ENCODE measurements around the gene SPDYA. TPM values are rescaled to one million over a fixed set of nuclear protein-coding genes. Genes with fewer than 3 reads are reported as not detected.
"Not testable (repeated sequence)": the region's sequence is repeated elsewhere in the genome, so short reads cannot be mapped to it uniquely, and the experiment has no call there.

Gene SPDYA
- total RNA-seq, 2 experiments from 2014 or later, result 12.7 to 12.8 TPM

GRCh38 chr2:28782423-28782822 is 28.2 kb upstream of the SPDYA start:
- no peak for TF ChIP-seq CTCF (IDR thresholded peaks at IDR 0.05)
- DNase-seq (no peak), ATAC-seq (ENCODE audit: poor library complexity) (no peak)
- ChIA-PET CTCF (no interaction called here), POLR2A (no interaction called here)
- Mint-ChIP-seq H3K27me3 (no peaks in the 10 kb centered on the region), H3K4me1 (ENCODE audit: low read depth) (peaks cover 23% of the 10 kb centered on the region), H3K4me3 (no peak overlapping the region), H3K27ac (peak overlapping the region; percentile 16), H3K36me3 (ENCODE audit: low read depth) (peaks cover 87% of the 10 kb centered on the region), H3K9me3 (no peaks in the 10 kb centered on the region)
- Histone ChIP-seq H3K27ac (ENCODE audit: low read depth in 1 of 2, low read length in 2 of 2) (no peak overlapping the region), H3K36me3 (ENCODE audit: insufficient read depth, low read length) (peaks cover 90% of the 10 kb centered on the region), H3K4me1 (ENCODE audit: insufficient read depth, low read length) (no peaks in the 10 kb centered on the region), H3K4me3 (ENCODE audit: low read length) (no peak overlapping the region), H3K27me3 (ENCODE audit: control insufficient read depth in 1 of 2, insufficient read depth in 2 of 2, low read length in 2 of 2) (no peaks in the 10 kb centered on the region), H3K9me3 (ENCODE audit: control insufficient read depth in 1 of 2, insufficient read depth in 1 of 2, low read length in 2 of 2) (no peaks in the 10 kb centered on the region)
- intact Hi-C loops (cut with DNase I, micrococcal nuclease), result no loop called here

- H3K27me3 ChIP-seq (ENCODE audit: control insufficient read depth in 1 of 2, insufficient read depth in 2 of 2, low read length in 2 of 2); ATAC-seq (ENCODE audit: poor library complexity); H3K9me3 ChIP-seq (ENCODE audit: control insufficient read depth in 1 of 2, insufficient read depth in 1 of 2, low read length in 2 of 2); H3K27ac ChIP-seq (ENCODE audit: low read depth in 1 of 2, low read length in 2 of 2); H3K27me3 Mint-ChIP-seq; intact Hi-C loops (cut with DNase I, micrococcal nuclease); H3K9me3 Mint-ChIP-seq; H3K4me1 ChIP-seq (ENCODE audit: insufficient read depth, low read length); H3K4me3 ChIP-seq (ENCODE audit: low read length); H3K4me3 Mint-ChIP-seq; H3K4me1 Mint-ChIP-seq (ENCODE audit: low read depth); DNase-seq: not testable (repeated sequence)
- H3K27ac Mint-ChIP-seq, result peak overlapping the region; percentile 44
- H3K36me3 ChIP-seq (ENCODE audit: insufficient read depth, low read length), result peaks cover 90% of the 10 kb centered on the region
- ChIA-PET CTCF (interaction anchor here (0.7 to 1.4 kb wide), 3 partner anchors 190 to 218 kb away, joined by 3 to 9 read pairs (median 4); no protein-coding TSS in a partner anchor), POLR2A (interaction anchor here (0.8 to 0.9 kb wide), 2 partner anchors 22 to 33 kb away, joined by 3 to 5 read pairs; partner anchors contain the start of gene PPP1CB)
- peaks cover 87% of the 10 kb centered on the region for H3K36me3 Mint-ChIP-seq (ENCODE audit: low read depth)
These were observed 26.1 kb upstream of the SPDYA start for GRCh38 chr2:28784570-28784969.

- Mint-ChIP-seq H3K4me3 (no peak overlapping the region), H3K36me3 (ENCODE audit: low read depth) (peaks cover 100% of the 10 kb centered on the region), H3K27me3 (no peaks in the 10 kb centered on the region), H3K27ac (no peak overlapping the region), H3K9me3 (peaks cover 2% of the 10 kb centered on the region), H3K4me1 (ENCODE audit: low read depth) (peaks cover 39% of the 10 kb centered on the region)
- ChIA-PET POLR2A (no interaction called here), CTCF (no interaction called here)
- DNase-seq (no peak), ATAC-seq (ENCODE audit: poor library complexity) (no peak)
- H3K4me1 ChIP-seq (ENCODE audit: insufficient read depth, low read length), result no peaks in the 10 kb centered on the region
- H3K27ac ChIP-seq (ENCODE audit: low read depth in 1 of 2, low read length in 2 of 2), result no peak overlapping the region
- H3K36me3 ChIP-seq (ENCODE audit: insufficient read depth, low read length), result peaks cover 86% of the 10 kb centered on the region
- no peaks in the 10 kb centered on the region for H3K9me3 ChIP-seq (ENCODE audit: control insufficient read depth in 1 of 2, insufficient read depth in 1 of 2, low read length in 2 of 2)
- no peaks in the 10 kb centered on the region for H3K27me3 ChIP-seq (ENCODE audit: control insufficient read depth in 1 of 2, insufficient read depth in 2 of 2, low read length in 2 of 2)
- H3K4me3 ChIP-seq (ENCODE audit: low read length), result no peak overlapping the region
- no peak for TF ChIP-seq CTCF (IDR thresholded peaks at IDR 0.05)
- intact Hi-C loops (cut with DNase I, micrococcal nuclease), result loop anchor here in 1 of 2 experiments (5.0 kb wide), 1 partner anchor 39 kb away; no protein-coding TSS in a partner anchor
These were observed 14.0 kb upstream of the SPDYA start for GRCh38 chr2:28796620-28797019.

- ChIA-PET CTCF (interaction anchor here (1.3 to 2.4 kb wide), 2 partner anchors 208 to 235 kb away, joined by 4 to 13 read pairs; no protein-coding TSS in a partner anchor), POLR2A (interaction anchor here (1.3 kb wide), 1 partner anchor 69 kb away, joined by 3 read pairs; the partner anchor contains the start of gene TRMT61B)
- no peak for ATAC-seq (ENCODE audit: poor library complexity)
- Histone ChIP-seq H3K4me3 (ENCODE audit: low read length) (no peak overlapping the region), H3K9me3 (ENCODE audit: control insufficient read depth in 1 of 2, insufficient read depth in 1 of 2, low read length in 2 of 2) (no peaks in the 10 kb centered on the region), H3K4me1 (ENCODE audit: insufficient read depth, low read length) (no peaks in the 10 kb centered on the region), H3K36me3 (ENCODE audit: insufficient read depth, low read length) (peaks cover 54% of the 10 kb centered on the region), H3K27me3 (ENCODE audit: control insufficient read depth in 1 of 2, insufficient read depth in 2 of 2, low read length in 2 of 2) (no peaks in the 10 kb centered on the region), H3K27ac (ENCODE audit: low read depth in 1 of 2, low read length in 2 of 2) (no peak overlapping the region)
- Mint-ChIP-seq H3K27me3 (no peaks in the 10 kb centered on the region), H3K4me1 (ENCODE audit: low read depth) (peaks cover 12% of the 10 kb centered on the region), H3K9me3 (peaks cover 4% of the 10 kb centered on the region), H3K4me3 (no peak overlapping the region), H3K27ac (no peak overlapping the region), H3K36me3 (ENCODE audit: low read depth) (peaks cover 85% of the 10 kb centered on the region)
- intact Hi-C loops (cut with DNase I, micrococcal nuclease), result no loop called here
- TF ChIP-seq CTCF (IDR thresholded peaks at IDR 0.05), result no peak
- DNase-seq, result no peak
These were observed 8.9 kb upstream of the SPDYA start for GRCh38 chr2:28801726-28802125.
